HepG2 (cell line): ENCODE measurements around the gene GUK1. TPM values are rescaled to one million over a fixed set of nuclear protein-coding genes. Genes with fewer than 3 reads are reported as not detected.
A peak's percentile ranks its signal among the peaks of the same experiment; 100 is the strongest.

Experiments
- DDIT3 ChIP-seq: sonication (generic); formaldehyde crosslinking; IDR thresholded peaks from 2 replicates; pipeline ENCODE4 v1.4.0; 2020; ENCODE audit warnings: mild to moderate bottlenecking, missing genetic modification reagents
- FOSL1 ChIP-seq: sonication (generic); formaldehyde crosslinking; IDR thresholded peaks from 2 replicates; pipeline ENCODE4 v1.9.0; 2021; ENCODE audit warnings: missing genetic modification reagents, borderline replicate concordance
- HNRNPUL1 ChIP-seq: fragments of 200-400 bp; formaldehyde crosslinking; IDR thresholded peaks from 2 replicates; pipeline ENCODE4 v1.6.1; 2017; ENCODE audit warnings: low read depth, mild to moderate bottlenecking, low read length, moderate library complexity
- HOXA7 ChIP-seq: sonication (generic); formaldehyde crosslinking; IDR thresholded peaks from 2 replicates; pipeline ENCODE4 v1.8.1; 2022; ENCODE audit warnings: mild to moderate bottlenecking, missing genetic modification reagents, moderate library complexity
- IKZF1 ChIP-seq: fragments of 450-650 bp; IDR thresholded peaks from 2 replicates; pipeline ENCODE4 v1.7.1; 2016
- ISX ChIP-seq: sonication (generic); formaldehyde crosslinking; conservative IDR thresholded peaks from 2 replicates; pipeline ENCODE4 v1.5.0; 2020; ENCODE audit warnings: missing genetic modification reagents
- MXD1 ChIP-seq: sonication (generic); formaldehyde crosslinking; IDR thresholded peaks from 2 replicates; pipeline ENCODE4 v1.4.0; 2020; ENCODE audit warnings: mild to moderate bottlenecking, missing genetic modification reagents
- NCOR1 ChIP-seq: fragments of 200-600 bp; sonication (generic); IDR thresholded peaks from 2 replicates; pipeline ENCODE4 v1.7.0; 2017; ENCODE audit warnings: antibody characterized with exemption, low read length, borderline replicate concordance
- RORA ChIP-seq: sonication (generic); formaldehyde crosslinking; IDR thresholded peaks from 2 replicates; pipeline ENCODE4 v1.5.0; 2020; ENCODE audit warnings: mild to moderate bottlenecking, missing genetic modification reagents, moderate library complexity
- SIN3A ChIP-seq: IDR thresholded peaks from 2 replicates; pipeline ENCODE4 v1.6.1; 2011; ENCODE audit warnings: low read depth, mild to moderate bottlenecking, control low read depth, low read length, borderline replicate concordance
- SKIL ChIP-seq: sonication (generic); formaldehyde crosslinking; IDR thresholded peaks from 2 replicates; pipeline ENCODE4 v1.8.0; 2022; ENCODE audit warnings: missing genetic modification reagents, mild to moderate bottlenecking, moderate library complexity, borderline replicate concordance
- SP140L ChIP-seq: sonication (generic); formaldehyde crosslinking; IDR thresholded peaks from 2 replicates; pipeline ENCODE4 v1.4.0; 2020; ENCODE audit warnings: missing genetic modification reagents, borderline replicate concordance
- TCF7 ChIP-seq: sonication (generic); IDR thresholded peaks from 2 replicates; pipeline ENCODE4 v1.6.1; 2016; ENCODE audit warnings: antibody characterized with exemption, low read depth
- THAP8 ChIP-seq: sonication (generic); formaldehyde crosslinking; IDR thresholded peaks from 2 replicates; pipeline ENCODE4 v1.5.1; 2020; ENCODE audit warnings: missing genetic modification reagents, mild to moderate bottlenecking, borderline replicate concordance
- ZBTB1 ChIP-seq: sonication (generic); formaldehyde crosslinking; IDR thresholded peaks from 2 replicates; pipeline ENCODE4 v1.4.0; 2020; ENCODE audit warnings: missing genetic modification reagents, borderline replicate concordance
- ZBTB37 ChIP-seq: sonication (generic); formaldehyde crosslinking; IDR thresholded peaks from 2 replicates; pipeline ENCODE4 v1.4.0; 2020; ENCODE audit warnings: mild to moderate bottlenecking, missing genetic modification reagents
- ZNF138 ChIP-seq: sonication (generic); formaldehyde crosslinking; IDR thresholded peaks from 2 replicates; pipeline ENCODE4 v1.5.0; 2020; ENCODE audit warnings: mild to moderate bottlenecking, low read depth, missing genetic modification reagents
- ZNF17 ChIP-seq: sonication (generic); formaldehyde crosslinking; IDR thresholded peaks from 2 replicates; pipeline ENCODE4 v1.5.0; 2020; ENCODE audit warnings: mild to moderate bottlenecking, missing genetic modification reagents
- ZNF230 ChIP-seq: sonication (generic); formaldehyde crosslinking; IDR thresholded peaks from 2 replicates; pipeline ENCODE4 v1.4.0; 2020; ENCODE audit warnings: mild to moderate bottlenecking, missing genetic modification reagents
- ZNF33A ChIP-seq: sonication (generic); formaldehyde crosslinking; IDR thresholded peaks from 2 replicates; pipeline ENCODE4 v1.5.1; 2020; ENCODE audit warnings: missing genetic modification reagents, mild to moderate bottlenecking, moderate library complexity, borderline replicate concordance
- ZNF639 ChIP-seq: conservative IDR thresholded peaks from 2 replicates; pipeline ENCODE4 v1.6.1; 2018; ENCODE audit warnings: missing genetic modification reagents
- ZNF878 ChIP-seq: sonication (generic); formaldehyde crosslinking; IDR thresholded peaks from 2 replicates; pipeline ENCODE4 v1.8.1; 2023; ENCODE audit warnings: mild to moderate bottlenecking, missing genetic modification reagents, moderate library complexity
- ZZZ3 ChIP-seq: sonication (generic); formaldehyde crosslinking; IDR thresholded peaks from 2 replicates; pipeline ENCODE4 v1.4.0; 2020; ENCODE audit warnings: missing genetic modification reagents, mild to moderate bottlenecking, borderline replicate concordance
- polyA plus RNA-seq, 8 experiments: library from polyadenylated mRNA; depleted of rRNA in 3 of 8; stranded (reverse) in 7 of 8; unstranded in 1 of 8; fragments of >200 nt; fragmentation: Illumina TruSeq in 4 of 8; extraction: Trizol in 4 of 8; gene quantifications; 2 replicates each; pipeline versions ENCODE4 v1.2.1 to v1.2.3, GENCODE V29; 2011 to 2016; ENCODE audit warnings: low read depth in 4 of 8, missing spikeins in 1 of 8, mixed read lengths in 1 of 8; ENCODE audit not compliant: insufficient read depth in 1 of 8
- total RNA-seq, 5 experiments: library from RNA; depleted of rRNA; stranded (reverse); fragments of >200 nt; fragmentation: Illumina TruSeq; extraction: Trizol; gene quantifications; 2 replicates each; pipeline ENCODE4 v1.2.3, GENCODE V29; 2016; ENCODE audit warnings: low read depth in 1 of 5

Gene GUK1
- total and polyA plus RNA-seq, 2 of the 13 experiments (the other 11 are each of a cell fraction or from before 2014, with no cell fraction given): 116 to 154 TPM

- TF ChIP-seq SKIL (CRISPR knock-in tag): no peak; the same call in 1 of the 2 replicates
- TF ChIP-seq RORA (CRISPR knock-in tag): no peak
- TF ChIP-seq MXD1 (CRISPR knock-in tag): no peak; the same call in 1 of the 2 replicates
- TF ChIP-seq TCF7: no peak
- peak; percentile 52; the same call in 1 of the 2 replicates for TF ChIP-seq ZNF230 (CRISPR knock-in tag)
- TF ChIP-seq THAP8 (CRISPR knock-in tag): no peak
- no peak for TF ChIP-seq ZZZ3 (CRISPR knock-in tag)
- TF ChIP-seq FOSL1 (CRISPR knock-in tag): no peak
- TF ChIP-seq SIN3A: peak; percentile 79; the same call in 1 of the 2 replicates
- TF ChIP-seq HNRNPUL1: no peak
- TF ChIP-seq SP140L (CRISPR knock-in tag): no peak
- no peak for TF ChIP-seq IKZF1
- no peak for TF ChIP-seq ZBTB37 (CRISPR knock-in tag)
- TF ChIP-seq NCOR1: no peak
- no peak; the same call in 1 of the 2 replicates for TF ChIP-seq ZNF138 (CRISPR knock-in tag)
- no peak for TF ChIP-seq DDIT3 (CRISPR knock-in tag)
- TF ChIP-seq ZNF639 (CRISPR knock-in tag): peak; percentile 80; the same call in 1 of the 2 replicates
- TF ChIP-seq ZNF878 (CRISPR knock-in tag): no peak
- 0 out of 2 replicates have a peak, but pooled peaks have one; percentile 5 for TF ChIP-seq ZNF33A
- TF ChIP-seq ZBTB1 (CRISPR knock-in tag): no peak
- TF ChIP-seq ISX (CRISPR knock-in tag): no peak; the same call in 1 of the 2 replicates
- TF ChIP-seq ZNF17: no peak
- TF ChIP-seq HOXA7 (CRISPR knock-in tag): no peak
These were observed at the start of gene GUK1 (continued) for GRCh38 chr1:228139931-228140723.
